ENCODE measurements around the gene FRMD5. TPM values are rescaled to one million over a fixed set of nuclear protein-coding genes. Genes with fewer than 3 reads are reported as not detected.

The FRMD5 gene
- polyA plus RNA-seq, 1 donor from 2014 or later = 25.8 TPM

DNA sequence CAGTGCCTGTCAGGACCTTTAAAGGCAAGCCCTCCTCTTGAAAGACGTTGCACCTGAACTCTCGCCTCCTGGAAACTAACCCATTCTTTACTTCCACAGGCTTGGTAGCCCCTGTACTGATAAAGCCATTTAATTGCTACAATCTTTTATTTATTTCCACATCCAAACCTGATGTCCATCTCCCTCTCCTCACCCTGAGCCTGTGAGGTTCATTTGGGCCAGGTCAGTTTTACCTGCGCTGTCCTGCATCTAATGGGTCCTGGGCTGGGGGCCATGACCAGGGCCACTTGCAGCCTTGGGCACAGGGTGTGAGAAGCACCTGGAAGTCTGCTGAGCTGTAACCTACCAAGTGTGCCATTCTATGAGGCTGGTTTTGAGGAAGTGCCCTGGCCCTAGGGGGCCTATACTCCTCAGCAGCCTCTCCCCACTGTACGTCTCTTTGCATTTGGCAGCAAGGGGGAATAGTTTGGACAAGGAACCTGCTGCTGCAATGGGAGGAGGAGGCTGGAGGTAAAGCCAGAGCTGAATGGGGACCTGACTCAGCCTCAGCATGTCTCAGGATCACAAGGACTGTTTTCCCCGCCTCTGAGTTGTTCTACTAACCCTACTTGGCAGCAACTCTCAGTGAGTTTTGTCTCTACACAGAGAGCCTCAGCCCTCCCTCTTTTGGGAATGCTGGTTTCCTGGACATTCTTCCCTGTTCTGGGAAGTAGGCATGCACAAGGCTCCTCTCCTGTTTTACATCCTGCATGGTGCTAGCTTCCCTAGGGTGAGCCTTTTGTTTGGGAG is 314.5 kb downstream of the FRMD5 start:
- peaks cover 7% of the 10 kb centered on the region for H3K36me3 ChIP-seq (ENCODE audit: insufficient read depth, low read length)
- no peak overlapping the region for H2AFZ ChIP-seq (ENCODE audit: low read depth, low read length)
- no peaks in the 10 kb centered on the region for H3K9me2 ChIP-seq (ENCODE audit: insufficient read depth, low read length)
- no peak overlapping the region for H3K4me3 ChIP-seq (ENCODE audit: low read length)
- no peaks in the 10 kb centered on the region for H3F3A ChIP-seq (ENCODE audit: insufficient read depth, low read length, poor library complexity, severe bottlenecking)
- no peaks in the 10 kb centered on the region for H3K9me3 ChIP-seq (ENCODE audit: low read length)
- H3K9ac ChIP-seq (ENCODE audit: low read length) = no peak overlapping the region
- no peak overlapping the region for H3K27ac ChIP-seq (ENCODE audit: low read length)
- no peaks in the 10 kb centered on the region for H4K20me1 ChIP-seq (ENCODE audit: insufficient read depth)
- no peaks in the 10 kb centered on the region for H3K79me2 ChIP-seq (replicated peaks; ENCODE audit: insufficient read depth, low read length)
- H3K4me2 ChIP-seq (ENCODE audit: low read length) = no peak overlapping the region
- H3K27me3 ChIP-seq (ENCODE audit: insufficient read depth, low read depth, low read length) = no peaks in the 10 kb centered on the region
- TF ChIP-seq MXI1 (conservative IDR thresholded peaks at IDR 0.05; ENCODE audit: poor library complexity, severe bottlenecking) (no peak), RAD21 (conservative IDR thresholded peaks at IDR 0.05) (no peak), POLR2AphosphoS5 (IDR thresholded peaks at IDR 0.05) (no peak), TAF1 (IDR thresholded peaks at IDR 0.05; ENCODE audit: low read depth) (no peak), EZH2 (IDR thresholded peaks at IDR 0.05; ENCODE audit: borderline replicate concordance, insufficient read depth, low read length, poor library complexity, severe bottlenecking) (no peak), EP300 (conservative IDR thresholded peaks at IDR 0.05; ENCODE audit: poor library complexity, severe bottlenecking) (no peak), SMC3 (conservative IDR thresholded peaks at IDR 0.05; ENCODE audit: poor library complexity) (no peak)
- TF ChIP-seq, protein P1, sequence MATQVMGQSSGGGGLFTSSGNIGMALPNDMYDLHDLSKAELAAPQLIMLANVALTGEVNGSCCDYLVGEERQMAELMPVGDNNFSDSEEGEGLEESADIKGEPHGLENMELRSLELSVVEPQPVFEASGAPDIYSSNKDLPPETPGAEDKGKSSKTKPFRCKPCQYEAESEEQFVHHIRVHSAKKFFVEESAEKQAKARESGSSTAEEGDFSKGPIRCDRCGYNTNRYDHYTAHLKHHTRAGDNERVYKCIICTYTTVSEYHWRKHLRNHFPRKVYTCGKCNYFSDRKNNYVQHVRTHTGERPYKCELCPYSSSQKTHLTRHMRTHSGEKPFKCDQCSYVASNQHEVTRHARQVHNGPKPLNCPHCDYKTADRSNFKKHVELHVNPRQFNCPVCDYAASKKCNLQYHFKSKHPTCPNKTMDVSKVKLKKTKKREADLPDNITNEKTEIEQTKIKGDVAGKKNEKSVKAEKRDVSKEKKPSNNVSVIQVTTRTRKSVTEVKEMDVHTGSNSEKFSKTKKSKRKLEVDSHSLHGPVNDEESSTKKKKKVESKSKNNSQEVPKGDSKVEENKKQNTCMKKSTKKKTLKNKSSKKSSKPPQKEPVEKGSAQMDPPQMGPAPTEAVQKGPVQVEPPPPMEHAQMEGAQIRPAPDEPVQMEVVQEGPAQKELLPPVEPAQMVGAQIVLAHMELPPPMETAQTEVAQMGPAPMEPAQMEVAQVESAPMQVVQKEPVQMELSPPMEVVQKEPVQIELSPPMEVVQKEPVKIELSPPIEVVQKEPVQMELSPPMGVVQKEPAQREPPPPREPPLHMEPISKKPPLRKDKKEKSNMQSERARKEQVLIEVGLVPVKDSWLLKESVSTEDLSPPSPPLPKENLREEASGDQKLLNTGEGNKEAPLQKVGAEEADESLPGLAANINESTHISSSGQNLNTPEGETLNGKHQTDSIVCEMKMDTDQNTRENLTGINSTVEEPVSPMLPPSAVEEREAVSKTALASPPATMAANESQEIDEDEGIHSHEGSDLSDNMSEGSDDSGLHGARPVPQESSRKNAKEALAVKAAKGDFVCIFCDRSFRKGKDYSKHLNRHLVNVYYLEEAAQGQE (IDR thresholded peaks at IDR 0.05; ENCODE audit: borderline replicate concordance) = no peak
- TF ChIP-seq, protein P2, sequence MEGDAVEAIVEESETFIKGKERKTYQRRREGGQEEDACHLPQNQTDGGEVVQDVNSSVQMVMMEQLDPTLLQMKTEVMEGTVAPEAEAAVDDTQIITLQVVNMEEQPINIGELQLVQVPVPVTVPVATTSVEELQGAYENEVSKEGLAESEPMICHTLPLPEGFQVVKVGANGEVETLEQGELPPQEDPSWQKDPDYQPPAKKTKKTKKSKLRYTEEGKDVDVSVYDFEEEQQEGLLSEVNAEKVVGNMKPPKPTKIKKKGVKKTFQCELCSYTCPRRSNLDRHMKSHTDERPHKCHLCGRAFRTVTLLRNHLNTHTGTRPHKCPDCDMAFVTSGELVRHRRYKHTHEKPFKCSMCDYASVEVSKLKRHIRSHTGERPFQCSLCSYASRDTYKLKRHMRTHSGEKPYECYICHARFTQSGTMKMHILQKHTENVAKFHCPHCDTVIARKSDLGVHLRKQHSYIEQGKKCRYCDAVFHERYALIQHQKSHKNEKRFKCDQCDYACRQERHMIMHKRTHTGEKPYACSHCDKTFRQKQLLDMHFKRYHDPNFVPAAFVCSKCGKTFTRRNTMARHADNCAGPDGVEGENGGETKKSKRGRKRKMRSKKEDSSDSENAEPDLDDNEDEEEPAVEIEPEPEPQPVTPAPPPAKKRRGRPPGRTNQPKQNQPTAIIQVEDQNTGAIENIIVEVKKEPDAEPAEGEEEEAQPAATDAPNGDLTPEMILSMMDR (IDR thresholded peaks at IDR 0.05; ENCODE audit: poor library complexity, severe bottlenecking) = no peak

DNA sequence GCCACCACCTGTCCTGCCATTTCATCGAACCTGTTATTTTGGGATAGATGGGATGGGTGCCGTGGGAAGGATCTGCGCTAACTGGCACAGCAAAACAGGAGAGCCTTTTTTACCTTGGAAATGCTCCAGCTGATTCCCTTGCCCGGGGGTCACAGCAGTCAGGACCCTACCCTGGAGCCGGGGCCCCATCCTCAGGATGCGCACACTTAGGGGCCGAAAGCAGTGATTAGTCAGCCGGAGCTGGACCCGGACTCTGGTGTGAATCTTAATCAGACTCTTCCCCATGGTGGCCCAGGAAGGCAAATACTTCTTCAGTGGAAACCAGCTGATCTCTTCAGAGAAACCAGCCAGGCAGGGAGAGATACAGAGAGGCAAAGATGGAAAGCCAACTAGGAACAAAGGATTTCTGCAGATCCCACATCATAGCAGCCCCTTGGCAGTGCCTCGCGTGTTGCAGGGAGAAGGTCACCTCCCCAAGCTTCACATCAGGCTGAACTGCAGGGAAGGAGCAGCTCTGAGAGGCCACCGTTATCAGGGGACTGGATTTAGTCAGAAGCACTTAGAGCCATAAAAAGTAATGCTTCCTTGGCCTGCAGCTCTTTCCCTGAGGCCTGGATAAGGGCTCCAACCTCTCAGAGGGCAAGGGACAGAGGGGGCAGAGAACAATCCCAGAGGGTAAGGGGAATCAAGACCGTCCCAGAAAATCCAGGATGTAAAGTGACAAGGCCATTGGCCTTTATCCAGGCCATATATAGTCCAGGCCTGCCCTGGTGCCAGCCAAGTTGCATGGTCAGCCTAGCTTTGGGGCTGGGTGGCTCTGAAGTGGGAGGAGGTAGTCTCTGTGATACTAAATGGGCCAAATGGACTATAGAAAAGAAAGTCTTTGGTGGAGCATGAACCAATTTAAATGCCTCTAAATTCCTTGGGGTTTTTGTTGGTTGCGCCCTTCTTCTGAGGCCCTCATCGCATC is 315.4 kb downstream of the FRMD5 start:
- no peaks in the 10 kb centered on the region for H3K9me3 ChIP-seq (ENCODE audit: low read length)
- TF ChIP-seq TAF1 (IDR thresholded peaks at IDR 0.05; ENCODE audit: low read depth) = no peak
- TF ChIP-seq EP300 (conservative IDR thresholded peaks at IDR 0.05; ENCODE audit: poor library complexity, severe bottlenecking) = no peak
- no peak for TF ChIP-seq RAD21 (conservative IDR thresholded peaks at IDR 0.05)
- TF ChIP-seq, protein P2 (IDR thresholded peaks at IDR 0.05; ENCODE audit: poor library complexity, severe bottlenecking) = no peak
- no peak for TF ChIP-seq SMC3 (conservative IDR thresholded peaks at IDR 0.05; ENCODE audit: poor library complexity)
- TF ChIP-seq POLR2AphosphoS5 (IDR thresholded peaks at IDR 0.05) = no peak
- no peak for TF ChIP-seq EZH2 (IDR thresholded peaks at IDR 0.05; ENCODE audit: borderline replicate concordance, insufficient read depth, low read length, poor library complexity, severe bottlenecking)
- TF ChIP-seq MXI1 (conservative IDR thresholded peaks at IDR 0.05; ENCODE audit: poor library complexity, severe bottlenecking) = no peak
- TF ChIP-seq, protein P1 (IDR thresholded peaks at IDR 0.05; ENCODE audit: borderline replicate concordance) = no peak
- H3K36me3 ChIP-seq (ENCODE audit: insufficient read depth, low read length) = peaks cover 7% of the 10 kb centered on the region
- H4K20me1 ChIP-seq (ENCODE audit: insufficient read depth) = no peaks in the 10 kb centered on the region
- H3K4me3 ChIP-seq (ENCODE audit: low read length) = no peak overlapping the region
- no peaks in the 10 kb centered on the region for H3K9me2 ChIP-seq (ENCODE audit: insufficient read depth, low read length)
- H3K27me3 ChIP-seq (ENCODE audit: insufficient read depth, low read depth, low read length) = no peaks in the 10 kb centered on the region
- no peaks in the 10 kb centered on the region for H3F3A ChIP-seq (ENCODE audit: insufficient read depth, low read length, poor library complexity, severe bottlenecking)
- H3K4me2 ChIP-seq (ENCODE audit: low read length) = no peak overlapping the region
- no peak overlapping the region for H3K9ac ChIP-seq (ENCODE audit: low read length)
- no peak overlapping the region for H2AFZ ChIP-seq (ENCODE audit: low read depth, low read length)
- H3K27ac ChIP-seq (ENCODE audit: low read length) = no peak overlapping the region
- no peaks in the 10 kb centered on the region for H3K79me2 ChIP-seq (replicated peaks; ENCODE audit: insufficient read depth, low read length)

All from neural cell (in vitro differentiated cells).